A549 (cell line): Measurements from ENCODE around the gene MC5R.

Experiments
- BHLHE40 ChIP-seq: IDR thresholded peaks from 2 replicates; pipeline ENCODE4 v1.6.1; 2012; ENCODE audit warnings: low read depth, low read length, inconsistent platforms
- CEBPB ChIP-seq, 2 experiments: fragments of >200 bp in 1 of 2; sonication (Bioruptor Twin) in 1 of 2; formaldehyde crosslinking in 1 of 2; IDR thresholded peaks; 2 replicates each; pipeline ENCODE4 v1.6.1; 2012 to 2016
- CHD2 ChIP-seq: fragments of 150-350 bp; IDR thresholded peaks from 2 replicates; pipeline ENCODE4 v1.6.1; 2014; ENCODE audit warnings: low read length; ENCODE audit not compliant: partially characterized antibody
- CTCF ChIP-seq: fragments of >200 bp; sonication (Bioruptor Twin); formaldehyde crosslinking; IDR thresholded peaks from 3 replicates; pipeline ENCODE4 v1.5.1; 2016
- EP300 ChIP-seq, 2 experiments: fragments of >200 bp; sonication (Bioruptor Twin); formaldehyde crosslinking; IDR thresholded peaks; 2 replicates in 1 of 2; 3 replicates in 1 of 2; pipeline ENCODE4 v1.6.1; 2016 to 2017
- MAFK ChIP-seq: fragments of 450-650 bp; IDR thresholded peaks from 2 replicates; pipeline ENCODE4 v1.6.1; 2014; ENCODE audit not compliant: partially characterized antibody
- NR3C1 ChIP-seq: fragments of >200 bp; sonication (Bioruptor Twin); formaldehyde crosslinking; IDR thresholded peaks from 3 replicates; pipeline ENCODE4 v1.6.1; 2017
- POLR2A ChIP-seq: IDR thresholded peaks from 2 replicates; pipeline ENCODE4 v1.6.1; 2012; ENCODE audit warnings: mild to moderate bottlenecking, low read length
- REST ChIP-seq: fragments of 200-600 bp; sonication (generic); IDR thresholded peaks from 2 replicates; pipeline ENCODE4 v1.6.1; 2016; ENCODE audit warnings: antibody characterized with exemption, mild to moderate bottlenecking, moderate library complexity

- TF ChIP-seq MAFK (no peak), REST (no peak), CTCF (no peak), NR3C1 (no peak), EP300 (IDR thresholded peaks at IDR 0.05) (no peak), POLR2A (no peak), CEBPB (IDR thresholded peaks at IDR 0.05) (no peak), CHD2 (no peak), BHLHE40 (no peak)
Observed at GRCh38 chr18:13799396-13799795, 24.6 kb upstream of the MC5R start.
